Measurements from ENCODE around the gene TANK.

DNA sequence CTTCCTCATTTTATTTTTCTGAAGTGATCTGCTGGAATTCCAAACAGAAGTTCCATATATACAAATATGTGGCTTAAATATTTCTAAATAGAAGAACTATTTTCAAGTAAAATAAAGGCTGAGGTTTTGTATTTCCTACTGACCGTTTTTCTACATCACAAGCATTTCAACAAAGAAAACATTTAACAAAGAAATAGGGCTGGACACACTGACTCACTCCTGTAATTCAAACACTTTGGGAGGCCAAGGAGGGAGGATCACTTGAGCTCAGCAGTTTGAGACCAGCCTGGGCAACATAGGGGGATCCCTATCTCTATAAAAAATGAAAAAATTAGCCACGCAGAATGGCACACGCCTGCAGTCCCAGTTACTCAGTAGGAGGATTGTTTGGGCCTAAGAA, 44.6 kb downstream of the TANK start:
- TF ChIP-seq SMAD3 (CRISPR knock-in tag; IDR thresholded peaks at IDR 0.05; ENCODE audit: borderline replicate concordance), result no peak
- TF ChIP-seq, protein P1, sequence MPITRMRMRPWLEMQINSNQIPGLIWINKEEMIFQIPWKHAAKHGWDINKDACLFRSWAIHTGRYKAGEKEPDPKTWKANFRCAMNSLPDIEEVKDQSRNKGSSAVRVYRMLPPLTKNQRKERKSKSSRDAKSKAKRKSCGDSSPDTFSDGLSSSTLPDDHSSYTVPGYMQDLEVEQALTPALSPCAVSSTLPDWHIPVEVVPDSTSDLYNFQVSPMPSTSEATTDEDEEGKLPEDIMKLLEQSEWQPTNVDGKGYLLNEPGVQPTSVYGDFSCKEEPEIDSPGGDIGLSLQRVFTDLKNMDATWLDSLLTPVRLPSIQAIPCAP (CRISPR knock-in tag; IDR thresholded peaks at IDR 0.05), result no peak
- TF ChIP-seq ZNF671 (CRISPR knock-in tag; IDR thresholded peaks at IDR 0.05), result no peak
- TF ChIP-seq, protein P2, sequence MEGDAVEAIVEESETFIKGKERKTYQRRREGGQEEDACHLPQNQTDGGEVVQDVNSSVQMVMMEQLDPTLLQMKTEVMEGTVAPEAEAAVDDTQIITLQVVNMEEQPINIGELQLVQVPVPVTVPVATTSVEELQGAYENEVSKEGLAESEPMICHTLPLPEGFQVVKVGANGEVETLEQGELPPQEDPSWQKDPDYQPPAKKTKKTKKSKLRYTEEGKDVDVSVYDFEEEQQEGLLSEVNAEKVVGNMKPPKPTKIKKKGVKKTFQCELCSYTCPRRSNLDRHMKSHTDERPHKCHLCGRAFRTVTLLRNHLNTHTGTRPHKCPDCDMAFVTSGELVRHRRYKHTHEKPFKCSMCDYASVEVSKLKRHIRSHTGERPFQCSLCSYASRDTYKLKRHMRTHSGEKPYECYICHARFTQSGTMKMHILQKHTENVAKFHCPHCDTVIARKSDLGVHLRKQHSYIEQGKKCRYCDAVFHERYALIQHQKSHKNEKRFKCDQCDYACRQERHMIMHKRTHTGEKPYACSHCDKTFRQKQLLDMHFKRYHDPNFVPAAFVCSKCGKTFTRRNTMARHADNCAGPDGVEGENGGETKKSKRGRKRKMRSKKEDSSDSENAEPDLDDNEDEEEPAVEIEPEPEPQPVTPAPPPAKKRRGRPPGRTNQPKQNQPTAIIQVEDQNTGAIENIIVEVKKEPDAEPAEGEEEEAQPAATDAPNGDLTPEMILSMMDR (IDR thresholded peaks at IDR 0.05), result no peak
- TF ChIP-seq, protein P3, sequence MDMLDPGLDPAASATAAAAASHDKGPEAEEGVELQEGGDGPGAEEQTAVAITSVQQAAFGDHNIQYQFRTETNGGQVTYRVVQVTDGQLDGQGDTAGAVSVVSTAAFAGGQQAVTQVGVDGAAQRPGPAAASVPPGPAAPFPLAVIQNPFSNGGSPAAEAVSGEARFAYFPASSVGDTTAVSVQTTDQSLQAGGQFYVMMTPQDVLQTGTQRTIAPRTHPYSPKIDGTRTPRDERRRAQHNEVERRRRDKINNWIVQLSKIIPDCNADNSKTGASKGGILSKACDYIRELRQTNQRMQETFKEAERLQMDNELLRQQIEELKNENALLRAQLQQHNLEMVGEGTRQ (CRISPR knock-in tag; IDR thresholded peaks at IDR 0.05), result no peak
- no peak for TF ChIP-seq RELA (CRISPR knock-in tag; IDR thresholded peaks at IDR 0.05; ENCODE audit: borderline replicate concordance)
- no peak for TF ChIP-seq FOXP1 (CRISPR knock-in tag; IDR thresholded peaks at IDR 0.05; ENCODE audit: borderline replicate concordance)
- TF ChIP-seq SOX15 (CRISPR knock-in tag; IDR thresholded peaks at IDR 0.05), result no peak
- no peak for TF ChIP-seq ELF4 (CRISPR knock-in tag; IDR thresholded peaks at IDR 0.05; ENCODE audit: low read depth)
- TF ChIP-seq, protein P4, sequence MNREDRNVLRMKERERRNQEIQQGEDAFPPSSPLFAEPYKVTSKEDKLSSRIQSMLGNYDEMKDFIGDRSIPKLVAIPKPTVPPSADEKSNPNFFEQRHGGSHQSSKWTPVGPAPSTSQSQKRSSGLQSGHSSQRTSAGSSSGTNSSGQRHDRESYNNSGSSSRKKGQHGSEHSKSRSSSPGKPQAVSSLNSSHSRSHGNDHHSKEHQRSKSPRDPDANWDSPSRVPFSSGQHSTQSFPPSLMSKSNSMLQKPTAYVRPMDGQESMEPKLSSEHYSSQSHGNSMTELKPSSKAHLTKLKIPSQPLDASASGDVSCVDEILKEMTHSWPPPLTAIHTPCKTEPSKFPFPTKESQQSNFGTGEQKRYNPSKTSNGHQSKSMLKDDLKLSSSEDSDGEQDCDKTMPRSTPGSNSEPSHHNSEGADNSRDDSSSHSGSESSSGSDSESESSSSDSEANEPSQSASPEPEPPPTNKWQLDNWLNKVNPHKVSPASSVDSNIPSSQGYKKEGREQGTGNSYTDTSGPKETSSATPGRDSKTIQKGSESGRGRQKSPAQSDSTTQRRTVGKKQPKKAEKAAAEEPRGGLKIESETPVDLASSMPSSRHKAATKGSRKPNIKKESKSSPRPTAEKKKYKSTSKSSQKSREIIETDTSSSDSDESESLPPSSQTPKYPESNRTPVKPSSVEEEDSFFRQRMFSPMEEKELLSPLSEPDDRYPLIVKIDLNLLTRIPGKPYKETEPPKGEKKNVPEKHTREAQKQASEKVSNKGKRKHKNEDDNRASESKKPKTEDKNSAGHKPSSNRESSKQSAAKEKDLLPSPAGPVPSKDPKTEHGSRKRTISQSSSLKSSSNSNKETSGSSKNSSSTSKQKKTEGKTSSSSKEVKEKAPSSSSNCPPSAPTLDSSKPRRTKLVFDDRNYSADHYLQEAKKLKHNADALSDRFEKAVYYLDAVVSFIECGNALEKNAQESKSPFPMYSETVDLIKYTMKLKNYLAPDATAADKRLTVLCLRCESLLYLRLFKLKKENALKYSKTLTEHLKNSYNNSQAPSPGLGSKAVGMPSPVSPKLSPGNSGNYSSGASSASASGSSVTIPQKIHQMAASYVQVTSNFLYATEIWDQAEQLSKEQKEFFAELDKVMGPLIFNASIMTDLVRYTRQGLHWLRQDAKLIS (CRISPR knock-in tag; IDR thresholded peaks at IDR 0.05; ENCODE audit: borderline replicate concordance), result no peak

All from WTC11 (cell line).